ENCODE results near the gene DACT3.

DACT3 gene

DNA sequence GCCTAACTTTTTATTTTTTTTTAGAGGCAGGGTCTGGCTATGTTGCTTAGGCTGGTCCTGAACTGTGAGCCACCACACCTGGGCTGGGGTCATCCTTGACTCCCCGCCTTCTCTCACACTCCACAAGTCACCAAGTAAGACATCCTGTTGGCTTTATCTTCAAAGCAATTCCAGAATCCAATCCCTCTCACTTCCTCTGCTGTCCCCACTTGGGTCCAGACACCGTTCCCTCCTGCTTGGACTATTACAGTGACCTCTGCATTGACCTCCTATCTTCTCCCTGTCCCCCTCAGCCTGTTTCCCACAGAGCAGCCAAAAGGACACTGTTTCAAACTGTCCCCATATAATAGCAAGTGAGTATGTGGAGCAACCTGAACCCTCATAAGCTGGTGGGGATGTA lies 20.3 kb downstream of the DACT3 start:
- Mint-ChIP-seq H3K4me1 (peaks cover 11% of the 10 kb centered on the region), H3K27ac (peak overlapping the region in 1 of 3 experiments; percentile 82), H3K4me3 (peak overlapping the region; percentile 63 to 72 (median 71)), H3K27me3 (ENCODE audit: low read depth) (peaks cover 12% of the 10 kb centered on the region), H3K36me3 (ENCODE audit: low read depth) (peaks cover 2% of the 10 kb centered on the region), H3K9me3 (no peaks in the 10 kb centered on the region)
- TF ChIP-seq, protein P1, sequence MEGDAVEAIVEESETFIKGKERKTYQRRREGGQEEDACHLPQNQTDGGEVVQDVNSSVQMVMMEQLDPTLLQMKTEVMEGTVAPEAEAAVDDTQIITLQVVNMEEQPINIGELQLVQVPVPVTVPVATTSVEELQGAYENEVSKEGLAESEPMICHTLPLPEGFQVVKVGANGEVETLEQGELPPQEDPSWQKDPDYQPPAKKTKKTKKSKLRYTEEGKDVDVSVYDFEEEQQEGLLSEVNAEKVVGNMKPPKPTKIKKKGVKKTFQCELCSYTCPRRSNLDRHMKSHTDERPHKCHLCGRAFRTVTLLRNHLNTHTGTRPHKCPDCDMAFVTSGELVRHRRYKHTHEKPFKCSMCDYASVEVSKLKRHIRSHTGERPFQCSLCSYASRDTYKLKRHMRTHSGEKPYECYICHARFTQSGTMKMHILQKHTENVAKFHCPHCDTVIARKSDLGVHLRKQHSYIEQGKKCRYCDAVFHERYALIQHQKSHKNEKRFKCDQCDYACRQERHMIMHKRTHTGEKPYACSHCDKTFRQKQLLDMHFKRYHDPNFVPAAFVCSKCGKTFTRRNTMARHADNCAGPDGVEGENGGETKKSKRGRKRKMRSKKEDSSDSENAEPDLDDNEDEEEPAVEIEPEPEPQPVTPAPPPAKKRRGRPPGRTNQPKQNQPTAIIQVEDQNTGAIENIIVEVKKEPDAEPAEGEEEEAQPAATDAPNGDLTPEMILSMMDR (IDR thresholded peaks at IDR 0.05; ENCODE audit: unreplicated experiment in 3 of 3): no peak

GRCh38 chr19:46639358-46640182 lies 21.4 kb downstream of the DACT3 start:
- no peaks in the 10 kb centered on the region for H3K9me3 Mint-ChIP-seq
- peak overlapping the region in 2 of 3 experiments; percentile 71 to 72 for H3K4me3 Mint-ChIP-seq
- peaks cover 15% of the 10 kb centered on the region for H3K27me3 Mint-ChIP-seq (ENCODE audit: low read depth)
- H3K4me1 Mint-ChIP-seq: peaks cover 5% of the 10 kb centered on the region
- no peaks in the 10 kb centered on the region for H3K36me3 Mint-ChIP-seq (ENCODE audit: low read depth)
- TF ChIP-seq, protein P1 (IDR thresholded peaks at IDR 0.05; ENCODE audit: unreplicated experiment in 3 of 3): no peak
- peak overlapping the region in 1 of 3 experiments; percentile 41 for H3K27ac Mint-ChIP-seq

DNA sequence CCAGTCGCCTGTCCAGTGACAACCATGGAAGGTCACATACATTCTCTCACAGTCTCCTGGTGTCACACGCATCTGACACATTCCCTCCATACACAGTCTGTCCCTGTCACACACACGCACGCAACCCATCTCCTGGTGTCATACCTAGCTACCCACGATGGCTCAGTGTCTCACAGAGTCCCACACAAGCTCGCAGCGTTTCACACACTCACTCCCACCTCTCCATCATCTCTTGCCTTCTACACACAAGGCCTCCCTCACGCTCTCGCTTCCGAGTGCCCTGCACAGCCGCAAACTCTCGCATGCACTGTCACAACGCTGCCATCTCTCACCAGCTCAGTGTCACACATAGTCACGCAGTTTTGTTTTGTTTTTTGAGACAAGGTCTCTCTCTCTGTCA lies 23.8 kb downstream of the DACT3 start:
- H3K9me3 Mint-ChIP-seq: no peaks in the 10 kb centered on the region
- TF ChIP-seq, protein P1 (IDR thresholded peaks at IDR 0.05; ENCODE audit: unreplicated experiment in 3 of 3): no peak
- no peaks in the 10 kb centered on the region for H3K36me3 Mint-ChIP-seq (ENCODE audit: low read depth)
- H3K27me3 Mint-ChIP-seq (ENCODE audit: low read depth): peaks cover 20% of the 10 kb centered on the region
- no peak overlapping the region for H3K27ac Mint-ChIP-seq
- H3K4me3 Mint-ChIP-seq: no peak overlapping the region
- peaks cover 21% of the 10 kb centered on the region for H3K4me1 Mint-ChIP-seq

DNA sequence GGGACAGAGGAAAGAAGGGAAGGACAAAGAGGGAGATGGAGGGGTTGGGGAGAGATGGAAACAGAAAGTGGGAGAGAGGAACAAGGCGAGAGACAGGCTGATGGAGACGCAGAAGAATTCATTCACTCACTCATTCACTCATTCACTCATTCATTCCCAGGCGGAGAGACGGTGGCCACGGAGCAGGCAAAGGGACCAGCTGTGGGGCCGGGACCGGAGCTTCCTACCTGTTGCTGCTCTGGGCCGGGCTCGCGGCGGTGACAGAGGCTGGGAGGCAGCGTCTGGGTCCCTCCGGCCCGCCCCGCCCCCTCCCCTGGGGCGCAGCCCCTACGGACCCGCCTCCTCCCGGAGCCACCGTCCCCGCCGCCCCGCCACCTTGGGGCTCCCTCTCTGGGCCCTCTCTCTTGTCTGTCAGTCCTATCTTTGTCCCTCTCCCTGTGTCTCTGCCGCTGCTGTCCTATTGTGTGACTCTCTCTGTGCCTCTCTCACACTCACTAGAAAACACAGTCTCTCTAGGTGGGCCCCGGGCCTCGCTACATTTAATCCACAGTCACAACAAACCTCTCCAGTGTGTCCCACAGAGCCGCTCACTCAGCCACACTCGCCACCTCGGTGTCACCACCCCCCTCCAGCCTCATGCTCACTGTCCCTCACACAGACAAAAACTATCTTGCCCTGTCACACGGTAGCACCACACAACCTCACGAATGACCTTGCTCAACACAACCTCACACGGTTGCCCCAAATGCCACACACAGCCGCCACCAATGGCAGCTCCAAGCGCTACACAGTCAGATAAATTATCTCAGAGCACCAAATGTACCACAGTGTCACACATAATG lies 24.8 kb downstream of the DACT3 start, which contains the start of gene GNG8:
TSS of gene GNG8 (minus strand) at position 283 of the 842 bp plus-strand sequence. CDS start 1,520 bp downstream, outside the sequence.
- Mint-ChIP-seq H3K36me3 (ENCODE audit: low read depth) (no peaks in the 10 kb centered on the region), H3K9me3 (no peaks in the 10 kb centered on the region), H3K4me3 (peak within 1 kb of the TSS; percentile 68 to 73 (median 72)), H3K27me3 (ENCODE audit: low read depth) (peaks cover 20% of the 10 kb centered on the region), H3K4me1 (peaks cover 32% of the 10 kb centered on the region), H3K27ac (peak within 1 kb of the TSS in 1 of 3 experiments; percentile 29)
- TF ChIP-seq, protein P1 (IDR thresholded peaks at IDR 0.05; ENCODE audit: unreplicated experiment in 3 of 3): no peak

DNA sequence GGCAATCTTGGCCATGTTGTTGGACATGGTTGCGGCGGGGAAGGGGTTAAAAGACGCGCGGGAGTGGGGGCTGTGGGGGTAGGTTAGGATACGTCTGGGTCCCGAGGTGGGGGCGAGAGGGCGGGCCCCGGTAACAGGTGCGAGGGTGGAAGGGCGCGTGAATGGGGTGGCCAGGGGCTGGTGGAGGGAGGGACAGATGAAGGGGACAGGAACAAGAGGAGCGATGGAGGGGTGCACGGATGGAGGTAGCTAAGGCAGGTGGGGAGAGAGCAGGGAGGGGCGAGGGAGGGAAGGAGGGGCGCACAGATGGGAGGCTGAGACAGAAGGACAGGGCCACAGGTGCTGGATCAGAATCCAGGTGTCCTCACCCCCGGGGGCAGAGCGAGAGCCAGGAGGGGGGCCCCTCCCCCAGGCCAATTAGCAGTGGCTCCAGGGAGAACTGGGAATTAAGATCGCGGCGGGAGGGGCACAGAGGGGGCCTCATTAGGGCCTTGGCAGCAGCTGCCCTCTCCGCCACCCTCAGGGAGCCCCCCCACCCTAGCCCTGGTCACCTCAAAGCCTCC lies 26.2 kb downstream of the DACT3 start:
- Mint-ChIP-seq H3K27me3 (ENCODE audit: low read depth) (peaks cover 15% of the 10 kb centered on the region), H3K27ac (no peak overlapping the region), H3K9me3 (no peaks in the 10 kb centered on the region), H3K4me1 (peaks cover 36% of the 10 kb centered on the region), H3K36me3 (ENCODE audit: low read depth) (no peaks in the 10 kb centered on the region), H3K4me3 (peak overlapping the region; percentile 43 to 72 (median 66))
- TF ChIP-seq, protein P1 (IDR thresholded peaks at IDR 0.05; ENCODE audit: unreplicated experiment in 3 of 3): no peak
